Measurements from ENCODE around the gene DGCR2. TPM values are rescaled to one million over a fixed set of nuclear protein-coding genes. Genes with fewer than 3 reads are reported as not detected.
A peak's percentile ranks its signal among the peaks of the same experiment; 100 is the strongest.
"Not testable (repeated sequence)": the region's sequence is repeated elsewhere in the genome, so short reads cannot be mapped to it uniquely, and the experiment has no call there.

Gene DGCR2
- polyA plus RNA-seq (ENCODE audit: insufficient read length in 12 of 12) = 10 to 100 TPM in 11 of 12 donors, not detected in 1; 36.1 to 53.3 (median 43.6) TPM
- long read RNA-seq, donor 1, full-length matches to known transcripts = 5 of 17 reads
- long read RNA-seq, donor 1, partial matches to known transcripts = 12 of 17 reads
- long read RNA-seq, donor 1, other reads (novel, unspliced or antisense) = 0 of 17 reads
- long read RNA-seq, donor 2, full-length matches to known transcripts = 7 of 14 reads
- long read RNA-seq, donor 2, partial matches to known transcripts = 7 of 14 reads
- long read RNA-seq, donor 2, other reads (novel, unspliced or antisense) = 0 of 14 reads
- long read RNA-seq, donor 3, full-length matches to known transcripts = 2 of 2 reads
- long read RNA-seq, donor 3, partial matches to known transcripts = 0 of 2 reads
- long read RNA-seq, donor 3, other reads (novel, unspliced or antisense) = 0 of 2 reads
- long read RNA-seq, donor 4, full-length matches to known transcripts = 6 of 6 reads
- long read RNA-seq, donor 4, partial matches to known transcripts = 0 of 6 reads
- long read RNA-seq, donor 4, other reads (novel, unspliced or antisense) = 0 of 6 reads
- long read RNA-seq, donor 5, full-length matches to known transcripts = 6 of 17 reads
- long read RNA-seq, donor 5, partial matches to known transcripts = 11 of 17 reads
- long read RNA-seq, donor 5, other reads (novel, unspliced or antisense) = 0 of 17 reads
- long read RNA-seq, donor 6, full-length matches to known transcripts = 4 of 4 reads
- long read RNA-seq, donor 6, partial matches to known transcripts = 0 of 4 reads
- long read RNA-seq, donor 6, other reads (novel, unspliced or antisense) = 0 of 4 reads
- long read RNA-seq, donor 7, full-length matches to known transcripts = 2 of 2 reads
- long read RNA-seq, donor 7, partial matches to known transcripts = 0 of 2 reads
- long read RNA-seq, donor 7, other reads (novel, unspliced or antisense) = 0 of 2 reads
- long read RNA-seq, donor 8, full-length matches to known transcripts = 12 of 12 reads
- long read RNA-seq, donor 8, partial matches to known transcripts = 0 of 12 reads
- long read RNA-seq, donor 8, other reads (novel, unspliced or antisense) = 0 of 12 reads
- long read RNA-seq, donor 9 = 0 reads
- long read RNA-seq, donor 10, full-length matches to known transcripts = 4 of 9 reads
- long read RNA-seq, donor 10, partial matches to known transcripts = 5 of 9 reads
- long read RNA-seq, donor 10, other reads (novel, unspliced or antisense) = 0 of 9 reads
- long read RNA-seq, donor 11, full-length matches to known transcripts = 4 of 16 reads
- long read RNA-seq, donor 11, partial matches to known transcripts = 7 of 16 reads
- long read RNA-seq, donor 11, other reads (novel, unspliced or antisense) = 5 of 16 reads

GRCh38 chr22:19122143-19122751 lies at the start of gene DGCR2:
Gene DGCR2 (minus strand): TSS chr22:19122412. CDS start chr22:19122206, 206 bp downstream.
- DNase-seq = peak; percentile 97

GRCh38 chr22:19169947-19170318 lies 47.7 kb upstream of the DGCR2 start:
- no peak for DNase-seq

- DNase-seq = no peak
Measured at GRCh38 chr22:19169002-19169946, 47.1 kb upstream of the DGCR2 start.

DNA sequence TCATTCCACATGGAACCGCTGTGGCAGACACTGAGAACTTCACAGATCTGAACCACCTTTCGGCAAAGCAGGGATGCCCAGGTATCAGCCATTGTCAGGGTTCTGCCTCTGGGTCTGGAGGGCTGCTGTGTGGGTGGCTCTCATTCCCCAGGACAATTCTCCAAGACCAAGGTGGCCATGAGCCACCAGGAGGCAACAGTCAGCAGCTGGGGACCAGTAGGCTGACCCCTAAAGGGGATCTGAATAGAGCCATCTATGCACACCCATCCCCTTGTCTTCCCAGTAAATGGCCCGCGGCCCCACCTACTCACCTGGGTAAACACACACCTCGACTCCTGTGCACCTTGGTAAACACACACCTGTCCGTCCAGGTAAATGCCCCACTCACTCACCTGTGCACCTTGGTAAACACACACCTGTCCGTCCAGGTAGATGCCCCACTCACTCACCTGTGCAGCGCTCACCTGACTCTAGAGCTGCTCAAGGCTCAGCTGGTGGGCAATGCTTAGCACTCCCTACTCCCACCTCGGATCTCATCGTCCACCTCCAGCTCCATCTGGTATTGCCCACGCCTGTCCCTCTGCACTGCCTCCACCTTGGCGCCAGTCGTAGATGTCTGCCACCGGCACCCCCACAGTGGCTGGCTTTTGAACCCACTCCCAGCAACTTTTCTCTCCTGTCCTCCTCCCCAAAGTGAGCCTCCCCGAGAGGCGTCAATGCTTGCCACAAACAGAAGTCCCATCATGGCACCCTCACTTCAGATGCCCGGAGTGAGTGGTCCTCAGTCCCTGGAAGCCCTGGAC lies 46.1 kb upstream of the DGCR2 start:
- DNase-seq = no peak

- no peak for DNase-seq
Measured at GRCh38 chr22:19167106-19167869, 45.1 kb upstream of the DGCR2 start.

- no peak for DNase-seq
Measured at GRCh38 chr22:19166421-19166820, 44.2 kb upstream of the DGCR2 start.

GRCh38 chr22:19164425-19164824 lies 42.2 kb upstream of the DGCR2 start:
- no peak for DNase-seq

DNA sequence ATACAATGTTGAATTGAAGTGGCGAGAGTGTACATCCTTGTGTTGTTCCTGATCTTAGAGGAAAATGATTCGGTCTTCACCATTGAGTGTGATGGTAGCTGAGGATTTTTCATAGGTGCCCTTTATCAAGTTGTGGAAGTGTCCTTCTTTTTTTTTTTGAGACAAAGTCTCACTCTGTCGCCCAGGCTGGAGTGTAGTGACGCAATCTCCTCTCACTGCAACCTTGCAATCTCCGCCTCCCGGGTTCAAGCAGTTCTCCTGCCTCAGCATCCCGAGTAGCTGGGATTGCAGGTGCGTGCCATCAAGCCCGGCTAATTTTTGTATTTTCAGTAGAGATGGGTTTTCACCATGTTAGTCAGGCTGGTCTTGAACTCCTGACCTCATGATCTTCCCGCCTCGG lies 36.4 kb upstream of the DGCR2 start:
- not testable (repeated sequence) for DNase-seq

DNA sequence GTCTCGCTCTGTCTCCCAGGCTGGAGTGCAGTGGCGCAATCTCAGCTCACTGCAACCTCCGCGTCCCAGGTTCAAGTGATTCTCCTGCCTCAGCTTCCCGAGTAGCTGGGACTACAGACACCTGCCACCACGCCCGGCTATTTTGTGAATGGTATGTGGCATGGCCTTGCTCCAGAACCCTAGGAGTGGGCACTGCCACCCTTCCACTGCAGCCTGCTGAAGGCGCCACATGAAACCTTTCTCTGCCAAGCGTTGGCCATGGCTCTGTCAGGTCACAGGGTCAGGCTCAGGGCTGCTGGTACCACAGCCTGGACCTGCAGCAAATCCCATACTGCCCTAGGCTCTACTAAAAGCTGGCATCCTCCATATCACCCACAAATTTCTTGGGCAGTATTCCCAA lies 33.9 kb upstream of the DGCR2 start:
- DNase-seq = not testable (repeated sequence)

DNA sequence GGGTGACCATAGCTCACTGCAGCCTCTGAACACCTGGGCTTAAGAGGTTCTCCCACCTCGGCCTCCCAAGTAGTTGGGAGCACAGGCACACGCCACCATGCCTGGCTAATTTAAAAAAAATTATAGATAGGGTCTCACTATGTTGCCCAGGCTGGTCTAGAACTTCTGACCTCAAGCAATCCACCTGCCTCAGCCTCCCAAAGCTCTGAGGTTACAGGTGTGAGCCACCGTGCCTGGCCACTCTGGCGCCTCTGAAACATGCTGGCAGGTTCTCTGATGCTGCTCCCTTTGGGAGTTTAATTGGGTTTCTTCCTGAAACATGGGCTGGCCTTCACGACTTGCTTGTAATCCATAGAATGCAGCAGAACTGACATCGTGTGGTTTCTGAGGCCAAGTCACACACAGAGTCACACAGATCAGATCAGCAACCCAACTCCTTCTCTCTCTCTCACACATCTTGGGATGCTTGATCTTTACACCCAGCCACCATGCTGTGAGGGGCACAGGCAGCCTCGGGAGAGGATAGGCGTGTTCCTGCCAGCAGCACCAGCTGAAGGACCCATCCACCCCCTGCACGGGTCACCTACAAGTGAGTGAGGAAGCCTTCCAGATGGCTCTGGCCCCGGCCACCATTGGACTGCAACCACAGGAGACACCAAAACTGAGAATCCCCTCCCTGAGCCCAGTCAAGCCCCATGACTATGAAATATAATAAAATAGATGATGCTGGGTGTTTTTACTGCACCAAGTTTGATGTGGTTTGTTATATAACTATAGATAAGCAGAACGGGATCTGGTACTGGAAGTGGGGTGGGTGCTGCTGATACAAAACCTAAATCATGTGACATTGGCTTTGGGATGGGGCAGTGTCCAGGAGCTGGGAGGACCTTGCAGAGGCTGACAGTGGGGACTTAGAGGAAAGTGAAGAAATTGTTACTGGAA lies 31.0 kb upstream of the DGCR2 start:
- no peak for DNase-seq

GRCh38 chr22:19151329-19152191 lies 29.3 kb upstream of the DGCR2 start:
- no peak for DNase-seq

DNA sequence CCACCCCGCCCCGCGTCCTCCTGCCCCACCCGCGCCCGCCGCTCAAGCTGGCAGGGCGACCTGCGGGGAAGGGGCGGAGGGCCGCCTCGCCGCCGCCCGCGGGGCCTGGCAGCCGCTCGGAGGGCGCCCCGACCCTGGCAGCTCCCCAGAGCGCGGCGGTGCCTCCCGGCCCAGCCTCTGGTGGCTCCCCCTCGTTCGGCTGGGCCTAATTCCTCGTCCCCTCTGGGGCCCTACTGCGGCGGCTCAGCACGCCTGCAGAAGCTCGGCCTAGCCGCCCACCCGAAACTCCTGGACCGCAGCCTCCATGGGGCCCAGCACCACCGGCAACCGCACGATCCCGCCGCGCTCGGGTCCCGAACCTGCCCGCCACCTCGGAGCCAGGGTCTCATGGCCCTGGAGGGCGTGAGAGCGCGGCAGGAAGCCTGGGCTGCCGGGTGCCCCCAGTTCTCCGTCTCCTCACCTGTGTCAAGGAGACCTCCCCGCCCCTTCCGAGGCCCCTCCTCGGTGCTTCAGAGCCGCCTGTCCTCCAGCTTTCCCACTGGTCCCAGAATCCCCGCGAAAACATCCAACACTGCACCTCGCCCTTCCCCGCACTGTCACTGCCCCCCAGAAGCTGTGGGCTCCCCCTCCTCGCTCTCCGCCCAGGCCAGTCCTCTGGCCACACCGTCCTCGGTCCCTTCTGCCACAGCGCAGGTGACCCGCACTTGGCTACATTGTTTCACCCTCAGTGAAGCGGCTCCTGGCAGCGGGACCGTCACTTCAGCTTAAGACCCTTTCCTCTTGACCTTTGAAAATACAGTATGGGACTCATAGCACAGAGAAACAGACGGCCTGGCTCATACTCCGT lies 28.5 kb upstream of the DGCR2 start:
- DNase-seq = no peak

- no peak for DNase-seq
Measured at GRCh38 chr22:19149991-19150390, 27.8 kb upstream of the DGCR2 start, which contains the start of gene GSC2. Gene GSC2 (minus strand): TSS chr22:19150292. CDS start chr22:19150283, 9 bp downstream.

DNA sequence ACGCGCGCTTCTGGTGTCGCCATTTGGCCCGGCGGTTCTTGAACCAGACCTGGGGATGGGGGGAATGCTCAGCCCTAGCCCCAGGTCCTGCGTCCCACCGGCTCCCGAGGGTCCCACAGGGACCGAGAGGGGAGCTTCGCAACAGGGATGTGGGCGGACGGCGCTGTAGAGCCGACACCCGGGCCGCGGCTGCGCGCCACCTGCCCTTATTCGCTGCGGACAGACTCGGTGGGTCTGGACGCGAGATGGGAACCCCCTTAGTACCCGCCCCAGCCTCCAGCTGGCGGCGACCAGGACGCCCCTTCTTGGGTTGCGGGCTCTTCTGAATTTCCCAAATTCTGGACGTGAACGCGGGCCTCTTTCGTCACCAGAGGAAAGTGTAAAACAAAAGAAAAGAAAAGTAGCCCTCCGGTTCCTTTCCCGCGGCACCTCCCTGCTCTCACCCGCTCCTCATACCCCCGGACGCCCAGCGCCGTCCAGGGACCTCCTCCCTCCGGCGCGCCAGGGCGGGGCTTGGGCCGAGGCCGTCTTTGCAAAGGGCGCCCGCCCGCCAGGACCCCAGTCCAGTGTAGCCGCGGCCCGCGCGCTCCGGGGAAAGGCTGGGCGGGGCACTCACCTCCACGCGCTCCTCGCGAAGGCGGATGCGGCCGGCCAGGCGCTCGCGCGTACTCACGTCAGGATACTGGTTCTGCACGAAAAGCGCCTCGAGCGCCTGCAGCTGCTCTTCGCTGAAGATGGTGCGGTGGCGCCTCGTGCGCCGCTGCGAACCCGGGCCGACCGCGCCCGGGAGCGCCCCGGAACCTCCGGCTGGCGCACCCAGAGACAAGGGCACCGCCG lies 27.1 kb upstream of the DGCR2 start:
- no peak for DNase-seq
